ENCODE results near the gene ADARB2. TPM values are rescaled to one million over a fixed set of nuclear protein-coding genes. Genes with fewer than 3 reads are reported as not detected.

The ADARB2 gene
- total RNA-seq, 4 donors from 2014 or later: 8.4 to 23.2 (median 19.6) TPM

DNA sequence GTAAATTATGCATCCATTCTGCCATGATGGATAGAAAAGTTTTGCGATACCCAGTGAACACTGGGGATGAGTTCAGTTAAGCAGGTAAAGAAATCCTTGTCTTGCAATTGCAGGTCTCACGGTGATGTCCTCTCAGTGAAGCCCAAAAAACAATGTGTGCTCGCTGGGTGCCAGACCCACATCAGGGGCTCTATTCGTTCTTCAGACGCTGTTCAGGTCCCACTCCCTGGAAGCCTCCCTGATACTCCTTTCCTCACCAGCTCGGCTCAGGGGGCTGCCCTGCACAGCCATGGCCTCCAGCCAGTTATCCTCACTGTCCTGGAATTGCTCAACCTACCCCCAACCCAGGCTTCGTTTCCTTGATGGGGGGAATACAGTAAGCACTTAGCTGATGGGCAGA, 323.5 kb downstream of the ADARB2 start:
- no peaks in the 10 kb centered on the region for H3K36me3 ChIP-seq
- H3K4me1 ChIP-seq: no peaks in the 10 kb centered on the region
- TF ChIP-seq POLR2A (IDR thresholded peaks at IDR 0.05): no peak
- TF ChIP-seq, protein P1, sequence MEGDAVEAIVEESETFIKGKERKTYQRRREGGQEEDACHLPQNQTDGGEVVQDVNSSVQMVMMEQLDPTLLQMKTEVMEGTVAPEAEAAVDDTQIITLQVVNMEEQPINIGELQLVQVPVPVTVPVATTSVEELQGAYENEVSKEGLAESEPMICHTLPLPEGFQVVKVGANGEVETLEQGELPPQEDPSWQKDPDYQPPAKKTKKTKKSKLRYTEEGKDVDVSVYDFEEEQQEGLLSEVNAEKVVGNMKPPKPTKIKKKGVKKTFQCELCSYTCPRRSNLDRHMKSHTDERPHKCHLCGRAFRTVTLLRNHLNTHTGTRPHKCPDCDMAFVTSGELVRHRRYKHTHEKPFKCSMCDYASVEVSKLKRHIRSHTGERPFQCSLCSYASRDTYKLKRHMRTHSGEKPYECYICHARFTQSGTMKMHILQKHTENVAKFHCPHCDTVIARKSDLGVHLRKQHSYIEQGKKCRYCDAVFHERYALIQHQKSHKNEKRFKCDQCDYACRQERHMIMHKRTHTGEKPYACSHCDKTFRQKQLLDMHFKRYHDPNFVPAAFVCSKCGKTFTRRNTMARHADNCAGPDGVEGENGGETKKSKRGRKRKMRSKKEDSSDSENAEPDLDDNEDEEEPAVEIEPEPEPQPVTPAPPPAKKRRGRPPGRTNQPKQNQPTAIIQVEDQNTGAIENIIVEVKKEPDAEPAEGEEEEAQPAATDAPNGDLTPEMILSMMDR (IDR thresholded peaks at IDR 0.05): no peak
- no peak for TF ChIP-seq EP300 (IDR thresholded peaks at IDR 0.05)
- 84 to 89% methylated on average over 7 of the region's 7 CpGs for WGBS, 2 donors
- no peak for DNase-seq (ENCODE audit: low spot score in 2 of 2)
- no peaks in the 10 kb centered on the region for H3K27me3 ChIP-seq
- no peak overlapping the region for H3K4me3 ChIP-seq
- H3K27ac ChIP-seq: no peak overlapping the region
- no peaks in the 10 kb centered on the region for H3K9me3 ChIP-seq

DNA sequence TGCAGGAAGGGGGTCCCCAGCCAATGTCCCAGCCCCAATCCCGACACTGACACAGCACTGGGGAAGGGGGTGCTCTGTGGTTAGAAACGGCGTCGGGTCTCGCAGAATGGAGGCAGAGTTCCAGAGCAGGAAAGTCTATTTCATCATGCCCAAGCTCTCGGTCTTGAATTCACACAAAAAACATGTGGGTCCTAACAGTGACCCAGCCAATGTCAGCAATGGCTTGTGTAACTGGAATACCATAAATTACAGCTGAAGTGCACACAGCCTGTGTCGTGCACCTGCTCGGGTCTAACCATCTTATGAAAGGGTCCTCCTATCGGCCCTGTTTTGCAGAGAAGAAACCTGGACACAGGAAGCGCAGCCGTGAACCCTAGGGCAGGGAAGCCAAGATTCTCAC, 324.1 kb downstream of the ADARB2 start:
- Histone ChIP-seq H3K4me1 (no peaks in the 10 kb centered on the region), H3K27ac (no peak overlapping the region), H3K27me3 (no peaks in the 10 kb centered on the region), H3K4me3 (no peak overlapping the region), H3K9me3 (no peaks in the 10 kb centered on the region), H3K36me3 (no peaks in the 10 kb centered on the region)
- TF ChIP-seq EP300 (IDR thresholded peaks at IDR 0.05) (no peak), POLR2A (IDR thresholded peaks at IDR 0.05) (no peak)
- TF ChIP-seq, protein P1 (IDR thresholded peaks at IDR 0.05): no peak
- no peak for DNase-seq (ENCODE audit: low spot score in 2 of 2)
- WGBS, 2 donors: 86 to 94% methylated on average over 11 of the region's 11 CpGs

DNA sequence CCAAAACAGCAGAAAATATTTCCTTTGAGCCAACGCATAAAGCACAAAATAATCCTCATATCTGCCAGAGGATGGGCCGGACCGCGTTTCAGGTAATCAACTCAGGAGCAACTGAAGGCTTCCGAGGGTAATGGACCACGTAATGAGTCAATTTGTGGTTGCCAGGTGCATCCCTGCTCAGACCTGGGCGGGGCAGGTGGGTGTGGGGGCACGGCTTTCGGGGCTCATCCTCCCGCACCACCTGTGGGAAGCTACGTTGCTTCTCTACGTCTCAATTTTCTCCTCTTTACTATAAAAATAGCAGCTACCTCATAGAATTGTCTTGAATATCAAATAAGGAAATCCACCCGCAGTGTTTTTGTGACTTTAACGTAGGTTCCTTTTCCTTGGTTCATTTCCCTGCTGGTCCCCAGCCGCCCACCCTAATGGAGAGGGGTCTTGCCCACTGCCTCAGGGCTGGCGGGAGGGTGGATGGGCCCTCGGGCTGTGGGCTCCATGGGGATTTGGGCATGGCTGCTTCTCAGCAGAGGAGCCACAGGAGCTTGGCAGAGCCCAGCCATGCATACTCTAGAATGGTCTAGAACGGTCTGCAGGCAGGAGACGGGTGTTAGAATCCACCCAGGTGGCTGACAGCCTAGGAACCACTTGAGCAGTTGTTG, 324.7 kb downstream of the ADARB2 start:
- 85 to 90% methylated on average over 19 of the region's 19 CpGs for WGBS, 2 donors
- Histone ChIP-seq H3K4me1 (no peaks in the 10 kb centered on the region), H3K4me3 (no peak overlapping the region), H3K9me3 (no peaks in the 10 kb centered on the region), H3K36me3 (no peaks in the 10 kb centered on the region), H3K27ac (no peak overlapping the region), H3K27me3 (no peaks in the 10 kb centered on the region)
- DNase-seq (ENCODE audit: low spot score in 2 of 2): no peak
- TF ChIP-seq POLR2A (IDR thresholded peaks at IDR 0.05) (no peak), EP300 (IDR thresholded peaks at IDR 0.05) (no peak)
- TF ChIP-seq, protein P1 (IDR thresholded peaks at IDR 0.05): no peak

DNA sequence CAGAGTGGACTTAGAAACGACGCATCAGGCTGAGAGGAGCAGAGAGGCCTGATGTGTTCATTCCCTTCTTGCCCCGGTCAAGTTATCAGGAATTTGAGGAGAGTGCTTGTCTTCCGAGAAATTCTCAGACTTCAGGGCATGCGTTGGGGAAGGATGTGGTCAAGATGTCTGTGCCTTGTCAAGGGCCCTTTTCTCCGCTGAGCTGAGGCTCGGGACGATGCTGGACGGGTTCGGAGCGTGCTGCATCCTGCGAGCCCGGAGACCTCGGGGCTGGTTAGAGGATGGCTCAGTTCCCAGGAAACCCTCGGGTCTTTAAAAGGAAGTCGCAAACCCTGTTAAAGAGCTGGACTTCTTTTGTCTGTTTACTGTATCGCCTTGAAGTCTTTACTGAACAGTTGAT, 325.4 kb downstream of the ADARB2 start:
- H3K9me3 ChIP-seq: no peaks in the 10 kb centered on the region
- H3K27me3 ChIP-seq: no peaks in the 10 kb centered on the region
- no peaks in the 10 kb centered on the region for H3K36me3 ChIP-seq
- H3K4me1 ChIP-seq: no peaks in the 10 kb centered on the region
- no peak overlapping the region for H3K4me3 ChIP-seq
- TF ChIP-seq, protein P1 (IDR thresholded peaks at IDR 0.05): no peak
- TF ChIP-seq EP300 (IDR thresholded peaks at IDR 0.05): no peak
- TF ChIP-seq POLR2A (IDR thresholded peaks at IDR 0.05): no peak
- 31 to 46% methylated on average over 17 of the region's 17 CpGs for WGBS, 2 donors
- no peak overlapping the region for H3K27ac ChIP-seq
- no peak for DNase-seq (ENCODE audit: low spot score in 2 of 2)

DNA sequence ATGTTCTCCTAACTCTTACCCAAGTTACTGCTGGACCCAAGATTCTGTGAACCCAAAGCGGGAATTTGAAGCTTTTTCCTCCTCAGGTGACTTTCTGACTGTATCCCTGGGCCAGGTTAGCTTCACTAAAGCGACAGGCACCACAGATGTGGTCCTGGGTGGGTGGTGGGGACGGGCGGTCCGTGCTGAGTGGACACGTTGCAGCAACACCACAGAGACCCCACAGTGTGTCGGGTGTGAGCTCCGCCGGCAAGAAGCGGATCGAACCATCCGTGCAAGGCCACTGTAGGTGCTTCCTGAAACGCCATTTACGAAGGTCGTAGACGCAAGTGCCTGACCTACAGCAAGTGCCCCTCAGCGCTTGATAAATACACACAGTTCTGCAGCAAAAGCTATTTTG, 325.9 kb downstream of the ADARB2 start:
- 88 to 93% methylated on average over 17 of the region's 17 CpGs for WGBS, 2 donors
- no peak for DNase-seq (ENCODE audit: low spot score in 2 of 2)
- no peak overlapping the region for H3K27ac ChIP-seq
- no peak overlapping the region for H3K4me3 ChIP-seq
- H3K9me3 ChIP-seq: no peaks in the 10 kb centered on the region
- H3K27me3 ChIP-seq: no peaks in the 10 kb centered on the region
- H3K4me1 ChIP-seq: no peaks in the 10 kb centered on the region
- TF ChIP-seq POLR2A (IDR thresholded peaks at IDR 0.05) (no peak), EP300 (IDR thresholded peaks at IDR 0.05) (no peak)
- TF ChIP-seq, protein P1 (IDR thresholded peaks at IDR 0.05): no peak
- H3K36me3 ChIP-seq: no peaks in the 10 kb centered on the region
